A549 (cell line): ENCODE results near the gene NTRK2.

Experiments used
- ZSCAN20 ChIP-seq: fragments of 250-450 bp; sonication (Bioruptor Pico); IDR thresholded peaks from 2 replicates; pipeline ENCODE4 v1.8.0; 2022; ENCODE audit warnings: mild to moderate bottlenecking, moderate library complexity
- TF ChIP-seq, protein P1 (sequence below): fragments of >200 bp; sonication (Bioruptor Twin); formaldehyde crosslinking; IDR thresholded peaks from 3 replicates; pipeline ENCODE4 v1.5.1; 2016

DNA sequence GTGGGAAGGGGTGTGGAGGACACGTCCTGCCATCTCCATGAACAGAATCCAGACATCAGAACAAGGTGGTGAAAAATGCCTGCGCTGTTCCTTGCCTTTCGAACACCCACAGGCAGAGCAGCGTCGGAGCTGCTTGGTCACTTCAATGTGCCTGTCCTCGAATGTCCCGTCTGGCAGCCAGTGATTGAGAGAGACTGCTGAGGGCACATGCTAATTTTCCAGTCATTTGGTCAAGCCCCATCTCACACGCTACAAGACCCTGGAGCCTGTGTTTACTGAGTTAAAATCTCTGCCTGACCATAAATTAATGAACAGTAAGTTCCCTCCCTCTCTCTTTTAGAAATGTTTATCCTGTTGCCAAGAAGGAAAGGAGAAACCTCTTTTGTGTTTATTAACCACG is 149.3 kb downstream of the NTRK2 start:
- TF ChIP-seq ZSCAN20 (CRISPR knock-in tag) = no peak
- TF ChIP-seq, protein P1, sequence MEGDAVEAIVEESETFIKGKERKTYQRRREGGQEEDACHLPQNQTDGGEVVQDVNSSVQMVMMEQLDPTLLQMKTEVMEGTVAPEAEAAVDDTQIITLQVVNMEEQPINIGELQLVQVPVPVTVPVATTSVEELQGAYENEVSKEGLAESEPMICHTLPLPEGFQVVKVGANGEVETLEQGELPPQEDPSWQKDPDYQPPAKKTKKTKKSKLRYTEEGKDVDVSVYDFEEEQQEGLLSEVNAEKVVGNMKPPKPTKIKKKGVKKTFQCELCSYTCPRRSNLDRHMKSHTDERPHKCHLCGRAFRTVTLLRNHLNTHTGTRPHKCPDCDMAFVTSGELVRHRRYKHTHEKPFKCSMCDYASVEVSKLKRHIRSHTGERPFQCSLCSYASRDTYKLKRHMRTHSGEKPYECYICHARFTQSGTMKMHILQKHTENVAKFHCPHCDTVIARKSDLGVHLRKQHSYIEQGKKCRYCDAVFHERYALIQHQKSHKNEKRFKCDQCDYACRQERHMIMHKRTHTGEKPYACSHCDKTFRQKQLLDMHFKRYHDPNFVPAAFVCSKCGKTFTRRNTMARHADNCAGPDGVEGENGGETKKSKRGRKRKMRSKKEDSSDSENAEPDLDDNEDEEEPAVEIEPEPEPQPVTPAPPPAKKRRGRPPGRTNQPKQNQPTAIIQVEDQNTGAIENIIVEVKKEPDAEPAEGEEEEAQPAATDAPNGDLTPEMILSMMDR = no peak
